ENCODE data around the gene SLC10A4. TPM values are rescaled to one million over a fixed set of nuclear protein-coding genes. Genes with fewer than 3 reads are reported as not detected.
A peak's percentile ranks its signal among the peaks of the same experiment; 100 is the strongest.

Gene SLC10A4
- total RNA-seq, 1 experiment from 2014 or later, result not detected

DNA sequence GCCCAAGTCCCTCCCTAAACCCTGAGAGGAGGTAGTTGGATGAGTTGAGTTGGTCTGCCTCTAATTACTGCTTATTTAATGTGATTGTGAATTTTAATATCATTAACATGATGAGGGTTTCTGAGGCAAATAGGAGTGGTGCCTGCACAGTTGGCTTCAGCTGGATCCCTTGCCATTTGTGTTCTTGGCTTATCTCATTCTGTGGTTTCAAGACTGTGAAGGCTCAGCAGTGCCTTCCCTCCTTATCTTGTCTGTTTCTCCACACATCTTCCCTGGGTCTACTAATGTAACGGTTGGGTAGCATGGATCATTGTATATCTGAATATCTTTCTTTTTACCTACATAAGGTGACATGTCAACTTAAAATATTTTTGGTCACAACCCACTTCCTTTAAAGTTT, 1.6 kb upstream of the SLC10A4 start:
- no peak for DNase-seq (ENCODE audit: low read depth)

DNA sequence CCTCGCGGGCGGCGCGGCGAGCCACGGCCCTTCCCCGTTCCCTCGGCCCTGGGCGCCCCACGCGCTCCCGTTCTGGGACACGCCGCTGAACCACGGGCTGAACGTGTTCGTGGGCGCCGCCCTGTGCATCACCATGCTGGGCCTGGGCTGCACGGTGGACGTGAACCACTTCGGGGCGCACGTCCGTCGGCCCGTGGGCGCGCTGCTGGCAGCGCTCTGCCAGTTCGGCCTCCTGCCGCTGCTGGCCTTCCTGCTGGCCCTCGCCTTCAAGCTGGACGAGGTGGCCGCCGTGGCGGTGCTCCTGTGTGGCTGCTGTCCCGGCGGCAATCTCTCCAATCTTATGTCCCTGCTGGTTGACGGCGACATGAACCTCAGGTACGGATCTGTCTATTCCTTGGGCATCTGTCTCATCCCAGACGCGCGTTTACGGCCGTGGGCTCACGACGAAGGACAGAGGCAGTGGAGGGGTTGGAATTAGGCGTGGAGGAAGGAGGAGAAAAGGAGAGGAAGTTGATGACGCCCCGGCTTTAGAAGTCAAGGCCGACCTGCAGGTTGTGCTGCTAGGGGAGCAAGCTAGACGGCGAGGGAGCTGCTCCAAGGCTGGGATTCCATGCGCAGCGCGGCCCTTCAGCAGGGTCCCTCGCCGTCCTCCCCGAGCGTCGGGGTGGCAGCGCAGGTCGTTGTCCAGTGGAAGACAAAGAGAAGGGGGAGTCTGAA, 792 bp downstream of the SLC10A4 start:
- no peak for DNase-seq (ENCODE audit: low read depth)
- in situ Hi-C loops (cut with HindIII; ENCODE audit: low pct_unique_long_range_greater_than_20kb, low sequenced_read_pairs), result no loop called here

More for the DNA sequence above, 1.6 kb upstream of the SLC10A4 start:
- in situ Hi-C loops (cut with HindIII; ENCODE audit: low pct_unique_long_range_greater_than_20kb, low sequenced_read_pairs), result no loop called here

DNA sequence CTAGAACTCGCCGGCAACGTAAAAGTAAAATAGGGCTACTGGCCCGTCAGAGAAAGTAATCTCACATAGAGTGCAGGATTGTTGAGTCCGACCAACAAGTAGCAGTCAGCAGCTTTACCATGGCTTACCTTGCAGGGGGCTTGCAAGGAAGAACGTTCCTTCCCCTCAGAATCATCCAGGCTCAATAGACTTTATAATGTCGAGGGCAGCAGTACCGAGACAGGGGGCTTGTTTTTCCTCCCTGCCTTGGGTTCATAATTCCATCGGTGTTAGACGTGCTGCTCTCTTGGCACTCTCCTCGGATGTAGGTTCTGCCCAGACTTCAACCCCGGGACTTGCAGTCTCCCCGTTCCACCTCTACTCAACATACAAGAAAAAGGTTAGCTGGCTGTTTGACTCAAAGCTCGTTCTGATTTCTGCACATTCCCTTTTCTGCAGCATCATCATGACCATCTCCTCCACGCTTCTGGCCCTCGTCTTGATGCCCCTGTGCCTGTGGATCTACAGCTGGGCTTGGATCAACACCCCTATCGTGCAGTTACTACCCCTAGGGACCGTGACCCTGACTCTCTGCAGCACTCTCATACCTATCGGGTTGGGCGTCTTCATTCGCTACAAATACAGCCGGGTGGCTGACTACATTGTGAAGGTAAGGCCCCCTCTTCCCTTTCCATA, 1.5 kb downstream of the SLC10A4 start:
- DNase-seq (ENCODE audit: low read depth), result no peak
- in situ Hi-C loops (cut with HindIII; ENCODE audit: low pct_unique_long_range_greater_than_20kb, low sequenced_read_pairs), result no loop called here

DNA sequence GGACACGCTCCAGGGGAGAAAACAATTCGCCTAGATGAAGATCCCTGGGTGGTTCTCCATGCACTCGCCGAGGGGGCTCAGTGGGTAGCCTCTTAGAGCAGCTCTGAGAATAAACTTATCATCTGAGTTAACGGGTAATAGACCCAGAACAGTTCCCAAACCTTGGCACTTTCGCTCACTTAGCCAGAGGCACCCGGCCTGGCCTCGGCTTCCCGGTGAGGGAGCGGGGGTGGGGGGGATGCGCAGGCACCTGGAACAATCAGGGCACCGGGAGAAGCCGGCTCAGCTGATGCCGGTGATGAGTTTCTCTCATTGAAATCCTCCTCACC, 6.5 kb downstream of the SLC10A4 start:
- in situ Hi-C loops (cut with HindIII; ENCODE audit: low pct_unique_long_range_greater_than_20kb, low sequenced_read_pairs), result no loop called here
- no peak for DNase-seq (ENCODE audit: low read depth)

DNA sequence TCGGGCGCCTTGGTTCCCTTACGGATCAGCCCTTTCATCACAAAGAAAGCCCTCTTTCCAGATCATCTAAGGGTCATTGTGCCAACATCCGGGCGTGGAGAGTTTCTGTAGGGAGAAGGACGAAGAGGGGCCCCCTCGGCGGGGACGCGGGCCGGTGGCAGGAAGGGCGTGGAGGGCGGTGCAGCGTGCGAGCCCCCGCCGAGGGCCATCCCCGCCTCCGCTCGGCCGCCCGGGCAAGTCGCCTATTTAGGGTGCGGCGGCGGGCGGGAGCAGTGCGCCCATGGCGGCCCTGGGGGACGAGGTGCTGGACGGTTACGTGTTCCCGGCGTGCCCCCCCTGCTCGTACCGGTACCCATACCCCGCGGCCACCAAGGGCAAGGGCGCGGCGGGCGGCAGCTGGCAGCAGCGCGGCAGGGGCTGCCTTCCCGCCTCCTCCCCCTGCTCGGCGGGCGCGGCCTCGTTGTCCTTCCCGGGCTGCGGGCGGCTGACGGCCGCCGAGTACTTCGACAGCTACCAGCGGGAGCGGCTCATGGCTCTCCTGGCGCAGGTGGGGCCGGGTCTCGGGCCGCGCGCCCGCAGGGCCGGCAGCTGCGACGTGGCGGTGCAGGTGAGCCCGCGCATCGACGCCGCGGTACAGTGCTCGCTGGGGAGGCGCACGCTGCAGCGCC, 7.0 kb downstream of the SLC10A4 start, which contains the start of gene ZAR1:
ZAR1 (plus strand) TSS at position 241 of the 668 bp plus-strand sequence; CDS start at position 281, 40 bp downstream.
- DNase-seq (ENCODE audit: low read depth), result no peak
- in situ Hi-C loops (cut with HindIII; ENCODE audit: low pct_unique_long_range_greater_than_20kb, low sequenced_read_pairs), result no loop called here

DNA sequence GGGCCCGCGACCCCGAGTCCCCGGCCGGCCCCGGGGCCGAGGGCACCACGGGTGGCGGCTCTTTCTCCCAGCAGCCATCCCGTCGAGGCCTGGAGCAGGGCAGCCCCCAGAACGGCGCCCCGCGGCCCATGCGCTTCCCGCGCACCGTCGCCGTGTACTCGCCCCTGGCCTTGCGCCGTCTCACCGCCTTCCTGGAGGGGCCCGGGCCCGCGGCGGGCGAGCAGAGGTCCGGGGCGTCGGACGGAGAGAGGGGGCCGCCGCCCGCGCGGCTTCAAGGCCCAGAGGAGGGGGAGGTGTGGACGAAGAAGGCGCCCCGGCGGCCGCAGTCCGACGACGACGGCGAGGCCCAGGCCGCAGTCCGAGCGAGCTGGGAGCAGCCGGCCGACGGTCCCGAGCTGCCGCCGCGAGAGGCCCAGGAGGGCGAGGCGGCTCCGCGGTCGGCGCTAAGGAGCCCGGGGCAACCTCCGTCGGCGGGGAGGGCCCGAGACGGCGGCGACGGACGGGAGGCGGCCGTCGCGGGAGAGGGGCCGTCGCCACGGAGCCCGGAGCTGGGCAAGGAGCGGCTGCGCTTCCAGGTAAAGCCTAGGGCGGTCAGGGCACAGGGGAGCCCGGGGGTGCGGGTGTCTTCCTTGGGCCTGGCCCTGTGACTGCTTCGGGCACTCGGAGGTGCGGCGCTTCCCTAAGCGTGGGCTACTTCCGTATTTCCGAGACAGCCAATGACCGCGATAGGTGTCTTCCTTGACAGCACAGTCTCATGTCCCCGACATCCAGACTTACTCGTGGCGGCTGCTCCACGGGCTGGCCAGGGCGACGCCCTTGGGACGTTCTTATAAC, 7.8 kb downstream of the SLC10A4 start:
- DNase-seq (ENCODE audit: low read depth), result no peak
- in situ Hi-C loops (cut with HindIII; ENCODE audit: low pct_unique_long_range_greater_than_20kb, low sequenced_read_pairs), result no loop called here

DNA sequence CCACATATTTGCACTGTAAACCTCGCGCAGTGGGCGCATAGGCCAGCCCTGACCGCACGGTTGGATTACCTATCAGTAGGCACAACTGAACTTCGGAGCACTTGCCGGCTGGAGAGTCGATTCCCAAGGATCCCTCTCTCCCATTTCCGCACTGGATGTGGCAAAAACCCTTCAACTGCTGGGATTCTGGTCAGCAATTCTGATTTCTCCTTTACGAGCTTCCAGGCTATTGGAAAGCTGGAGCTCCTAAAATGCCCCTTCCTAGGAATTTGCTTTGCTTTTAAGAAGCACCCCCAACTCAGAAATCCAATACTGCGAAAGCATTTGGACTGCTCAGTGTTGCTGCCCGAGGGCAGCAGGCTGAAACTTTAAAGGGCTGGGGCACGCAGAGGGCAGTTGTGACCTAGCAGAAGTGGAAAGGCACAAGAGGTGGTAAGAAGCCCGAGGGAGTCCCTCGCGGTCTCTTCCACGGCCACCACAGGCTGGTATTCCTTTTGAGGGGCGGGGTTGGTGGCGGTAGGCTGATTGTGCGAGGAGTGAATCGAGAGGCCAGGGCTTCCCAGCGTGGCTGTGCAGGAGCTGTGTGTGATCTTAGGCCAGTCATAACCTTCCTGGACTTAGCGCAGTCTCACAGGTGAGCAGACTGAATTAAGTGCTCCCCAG, 8.5 kb downstream of the SLC10A4 start:
- in situ Hi-C loops (cut with HindIII; ENCODE audit: low pct_unique_long_range_greater_than_20kb, low sequenced_read_pairs), result no loop called here
- no peak for DNase-seq (ENCODE audit: low read depth)

DNA sequence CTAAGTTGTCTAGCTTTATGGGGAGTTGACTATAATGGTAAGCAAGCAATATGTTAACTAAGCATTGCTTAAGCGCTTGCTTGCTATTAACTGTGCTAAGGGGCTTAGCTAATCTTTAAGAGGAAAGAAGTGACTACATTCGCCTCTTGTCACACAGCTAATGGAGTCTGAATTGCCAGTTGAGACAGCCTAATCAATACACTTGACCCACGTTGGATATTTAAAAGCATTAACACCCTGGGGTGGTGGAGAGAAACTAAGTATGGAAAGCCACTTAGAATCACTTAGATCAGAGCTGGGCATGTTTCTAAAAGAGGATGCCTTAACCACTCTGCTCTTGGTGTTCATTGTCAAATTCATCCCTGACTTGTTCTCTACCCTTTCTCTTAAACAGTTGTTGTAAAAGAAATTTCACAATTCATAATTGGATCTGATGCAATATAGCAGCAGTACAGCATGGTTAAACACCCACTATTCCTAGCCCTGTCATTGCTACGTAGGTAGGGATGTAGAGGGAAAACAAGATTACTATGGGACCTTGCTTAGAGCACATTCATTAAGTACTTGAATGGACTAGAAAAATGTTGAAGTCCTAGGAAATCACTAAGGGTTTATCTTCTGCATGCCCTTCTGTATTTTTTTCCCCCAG, 10.4 kb downstream of the SLC10A4 start:
- in situ Hi-C loops (cut with HindIII; ENCODE audit: low pct_unique_long_range_greater_than_20kb, low sequenced_read_pairs), result no loop called here
- DNase-seq (ENCODE audit: low read depth), result no peak

DNA sequence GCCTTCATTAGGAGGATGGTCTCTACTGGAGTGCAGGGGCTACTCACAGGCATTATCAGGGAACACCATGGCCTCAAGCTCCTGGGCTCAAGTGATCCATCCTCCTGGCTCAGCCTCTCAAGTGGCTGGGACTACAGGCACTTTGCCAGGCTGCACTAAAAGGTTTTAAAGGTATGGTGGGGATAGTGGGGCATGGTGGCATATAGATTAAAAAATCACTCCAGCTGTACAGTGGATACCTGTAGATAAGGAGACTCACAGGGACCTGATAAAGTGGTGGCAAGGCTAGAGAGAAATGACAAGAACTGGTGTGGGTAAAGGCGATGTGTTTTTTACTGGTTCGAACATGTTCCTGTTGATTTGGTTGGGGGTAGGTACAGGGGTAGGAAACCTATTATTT, 12.8 kb downstream of the SLC10A4 start:
- in situ Hi-C loops (cut with HindIII; ENCODE audit: low pct_unique_long_range_greater_than_20kb, low sequenced_read_pairs), result no loop called here
- DNase-seq (ENCODE audit: low read depth), result no peak

DNA sequence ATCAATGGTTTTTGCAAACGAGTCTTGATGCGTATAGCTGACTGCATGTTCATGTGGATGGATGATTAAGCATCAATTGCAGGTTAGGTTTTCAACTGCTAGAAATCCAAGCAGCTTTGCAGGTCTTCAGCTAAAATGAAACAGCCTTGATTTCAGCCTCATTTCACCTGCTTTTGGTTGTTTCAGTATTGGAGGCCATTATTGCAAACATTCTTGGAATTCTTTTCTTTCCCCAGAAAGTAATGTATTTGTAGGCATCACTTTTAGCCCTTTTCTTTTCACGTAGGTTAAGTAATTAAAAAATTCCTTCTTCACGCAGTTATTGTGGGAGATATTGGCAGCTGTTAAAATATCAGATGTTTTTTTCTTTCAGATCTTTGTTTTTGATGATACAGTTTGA, 15.8 kb downstream of the SLC10A4 start:
- no peak for DNase-seq (ENCODE audit: low read depth)
- in situ Hi-C loops (cut with HindIII; ENCODE audit: low pct_unique_long_range_greater_than_20kb, low sequenced_read_pairs), result no loop called here

DNA sequence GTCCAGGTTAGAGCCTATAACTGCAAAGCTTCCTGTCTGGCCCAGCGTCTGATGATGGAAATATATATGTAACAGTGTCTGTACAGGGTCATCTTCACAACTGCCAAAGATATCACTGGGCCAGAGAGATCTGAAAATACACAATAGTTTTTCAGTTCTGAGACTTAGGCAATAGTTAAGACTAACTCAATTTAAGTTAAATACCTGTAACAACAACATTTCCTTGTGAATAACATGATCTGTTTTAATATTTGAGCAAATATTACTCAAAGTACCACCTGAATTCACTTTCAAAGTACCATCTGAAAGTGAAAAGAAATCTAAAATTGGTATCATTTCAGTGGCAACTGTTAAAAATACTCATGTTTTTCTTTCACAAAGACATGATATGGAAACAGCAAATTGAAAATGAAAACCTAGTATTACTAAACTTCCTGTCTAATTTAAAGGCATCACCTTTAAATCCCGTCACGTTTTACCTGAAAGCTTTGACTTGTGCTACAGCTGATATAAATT, 16.5 kb downstream of the SLC10A4 start:
- DNase-seq (ENCODE audit: low read depth), result no peak
- in situ Hi-C loops (cut with HindIII; ENCODE audit: low pct_unique_long_range_greater_than_20kb, low sequenced_read_pairs), result no loop called here

DNA sequence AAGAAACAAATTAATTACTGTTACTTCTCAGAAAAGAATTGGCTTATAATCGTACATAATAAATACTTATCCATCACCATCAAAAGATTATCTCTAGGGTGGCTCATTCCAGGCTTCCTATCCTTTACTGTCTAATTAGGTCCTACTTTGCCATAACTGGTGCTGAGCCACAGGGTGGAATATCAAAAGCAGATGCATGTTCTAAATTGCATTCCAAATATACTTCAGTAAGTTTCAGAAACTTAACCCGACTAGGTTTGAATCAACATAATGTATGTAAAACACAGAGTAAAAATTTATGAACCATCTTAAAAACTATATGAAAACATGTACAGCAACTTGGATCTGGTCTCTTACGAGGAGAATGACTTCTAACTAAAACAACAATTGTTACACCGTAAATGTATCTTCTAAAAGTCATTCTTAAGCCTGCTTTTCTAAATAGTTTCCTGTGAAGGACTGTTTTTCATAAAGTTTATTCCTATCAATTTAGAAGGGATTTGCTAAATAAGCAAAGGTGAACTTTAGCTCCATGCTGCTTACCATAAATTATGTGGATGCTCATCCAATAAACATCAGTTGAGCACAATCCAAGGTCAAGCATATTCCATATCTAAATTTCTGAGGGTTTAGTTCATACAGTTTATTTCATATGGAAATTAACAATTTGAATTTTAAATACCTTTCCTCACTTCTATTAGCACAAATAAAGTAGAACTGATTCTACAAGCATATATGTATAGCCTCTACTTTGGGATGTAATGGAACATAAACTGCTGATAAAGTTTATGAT, 20.3 kb downstream of the SLC10A4 start:
- in situ Hi-C loops (cut with HindIII; ENCODE audit: low pct_unique_long_range_greater_than_20kb, low sequenced_read_pairs), result no loop called here
- no peak for DNase-seq (ENCODE audit: low read depth)

DNA sequence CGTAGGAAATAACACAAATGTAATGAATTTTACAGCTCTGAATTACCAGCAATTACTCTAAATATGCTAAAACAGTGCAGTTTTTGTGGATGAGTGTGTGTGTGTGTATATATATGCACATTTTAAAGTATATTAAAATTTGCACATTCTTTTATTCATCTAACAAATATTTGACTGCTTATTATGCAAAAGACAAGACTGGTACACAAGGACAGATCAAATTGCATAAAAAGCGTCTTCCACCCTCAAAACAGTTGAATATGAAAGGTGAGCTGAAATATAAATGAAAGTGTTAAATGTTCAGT, 20.8 kb downstream of the SLC10A4 start:
- DNase-seq (ENCODE audit: low read depth), result no peak
- in situ Hi-C loops (cut with HindIII; ENCODE audit: low pct_unique_long_range_greater_than_20kb, low sequenced_read_pairs), result no loop called here

DNA sequence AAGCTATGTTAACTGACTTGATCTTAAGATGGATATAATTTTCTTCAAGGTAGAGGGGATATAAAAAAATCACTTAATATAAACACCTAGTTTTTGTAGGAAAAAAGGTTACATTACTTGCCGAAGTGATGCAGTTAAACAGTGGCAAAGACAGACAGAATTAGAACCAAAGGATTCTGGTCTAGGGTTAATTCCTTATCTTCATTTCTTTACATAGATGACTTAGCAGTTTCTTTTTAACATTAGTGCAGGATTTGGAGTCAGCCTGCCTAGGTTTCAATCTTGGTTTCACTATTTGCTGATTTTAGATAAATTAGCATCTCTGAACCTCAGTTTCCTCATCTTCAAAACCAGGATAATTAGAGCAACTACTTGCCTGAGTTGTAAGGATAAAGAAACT, 21.2 kb downstream of the SLC10A4 start:
- in situ Hi-C loops (cut with HindIII; ENCODE audit: low pct_unique_long_range_greater_than_20kb, low sequenced_read_pairs), result no loop called here
- DNase-seq (ENCODE audit: low read depth), result peak; percentile 5

DNA sequence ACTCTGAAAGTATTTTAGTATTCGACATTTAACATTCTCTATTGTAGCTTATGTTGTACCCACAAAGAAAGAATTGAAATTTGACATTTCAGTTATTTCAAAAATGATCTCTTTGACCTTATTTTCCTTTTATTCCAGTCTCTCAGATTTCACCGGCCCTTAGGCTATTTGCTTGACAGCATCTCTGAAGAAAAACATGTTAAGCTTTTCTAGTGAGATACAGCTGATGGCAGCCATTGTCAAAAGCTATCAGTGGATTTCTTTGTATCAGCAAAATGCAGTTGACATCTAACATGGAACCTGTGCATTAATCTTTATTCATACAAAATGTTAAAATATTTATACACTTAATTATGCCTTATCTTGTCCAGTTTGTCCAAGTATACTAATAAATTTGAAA, 23.6 kb downstream of the SLC10A4 start:
- in situ Hi-C loops (cut with HindIII; ENCODE audit: low pct_unique_long_range_greater_than_20kb, low sequenced_read_pairs), result no loop called here
- no peak for DNase-seq (ENCODE audit: low read depth)

DNA sequence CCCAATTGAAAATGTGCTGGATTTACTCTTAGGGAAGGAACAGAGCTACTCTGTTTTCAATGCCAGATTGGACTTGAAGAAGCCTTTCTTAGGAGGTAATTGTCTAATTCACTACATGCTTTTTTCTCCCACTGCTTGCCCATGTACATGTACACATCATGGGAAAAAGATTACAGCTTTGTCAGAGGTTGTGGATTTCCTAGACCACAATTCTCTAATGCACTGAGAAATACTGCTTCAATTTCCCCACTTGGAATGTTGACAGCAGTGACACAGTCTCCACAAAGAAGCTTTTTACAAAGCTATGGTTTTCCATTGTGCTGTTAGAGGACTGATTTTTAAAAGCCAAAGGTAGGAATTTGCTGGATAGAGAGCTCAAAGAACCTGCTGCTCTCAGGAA, 26.4 kb downstream of the SLC10A4 start:
- no peak for DNase-seq (ENCODE audit: low read depth)
- in situ Hi-C loops (cut with HindIII; ENCODE audit: low pct_unique_long_range_greater_than_20kb, low sequenced_read_pairs), result no loop called here

DNA sequence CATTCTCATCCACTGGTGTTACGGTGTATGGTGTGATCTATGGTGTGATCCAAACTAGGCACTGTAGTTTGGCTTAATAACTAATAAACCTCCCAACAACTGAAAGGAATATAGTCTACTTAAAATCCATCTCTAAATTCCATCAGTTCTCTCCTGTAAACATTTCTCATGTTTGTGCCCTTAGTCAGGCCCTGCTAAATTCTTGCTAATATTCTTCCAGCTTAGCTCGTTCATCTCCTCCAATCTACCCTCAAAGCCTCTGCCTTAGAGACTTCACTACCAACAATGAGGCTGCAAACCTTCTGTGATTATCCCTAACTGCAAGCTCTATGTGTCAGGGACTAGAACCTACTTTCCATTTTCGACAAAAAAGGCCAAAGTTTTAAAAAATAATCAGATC, 35.0 kb downstream of the SLC10A4 start:
- no peak for DNase-seq (ENCODE audit: low read depth)
- in situ Hi-C loops (cut with HindIII; ENCODE audit: low pct_unique_long_range_greater_than_20kb, low sequenced_read_pairs), result no loop called here
